ENCODE results near the gene DCAF8.

Gene DCAF8

DNA sequence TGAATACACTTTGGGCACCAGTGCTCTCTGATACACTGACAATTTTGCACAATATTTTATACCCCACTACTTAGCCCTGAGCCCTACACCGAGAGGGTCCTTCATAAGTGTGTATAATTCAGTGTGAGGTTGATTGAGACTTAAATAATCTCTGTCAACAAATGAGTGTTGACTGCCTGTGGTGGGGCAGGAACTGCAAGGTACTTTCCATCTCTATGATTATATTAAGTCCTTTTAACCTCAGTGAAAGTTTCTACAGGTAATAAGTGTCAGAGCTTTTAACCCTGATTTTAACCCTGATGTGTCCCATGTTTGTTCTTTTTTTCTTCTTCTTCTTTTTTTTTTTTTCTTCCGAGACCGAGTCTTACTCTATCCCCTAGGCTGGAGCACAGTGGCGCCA is 66.2 kb downstream of the DCAF8 start:
- no peak overlapping the region for H3K4me3 ChIP-seq (replicated peaks; ENCODE audit: low read depth, low read length)
- TF ChIP-seq, protein P1, sequence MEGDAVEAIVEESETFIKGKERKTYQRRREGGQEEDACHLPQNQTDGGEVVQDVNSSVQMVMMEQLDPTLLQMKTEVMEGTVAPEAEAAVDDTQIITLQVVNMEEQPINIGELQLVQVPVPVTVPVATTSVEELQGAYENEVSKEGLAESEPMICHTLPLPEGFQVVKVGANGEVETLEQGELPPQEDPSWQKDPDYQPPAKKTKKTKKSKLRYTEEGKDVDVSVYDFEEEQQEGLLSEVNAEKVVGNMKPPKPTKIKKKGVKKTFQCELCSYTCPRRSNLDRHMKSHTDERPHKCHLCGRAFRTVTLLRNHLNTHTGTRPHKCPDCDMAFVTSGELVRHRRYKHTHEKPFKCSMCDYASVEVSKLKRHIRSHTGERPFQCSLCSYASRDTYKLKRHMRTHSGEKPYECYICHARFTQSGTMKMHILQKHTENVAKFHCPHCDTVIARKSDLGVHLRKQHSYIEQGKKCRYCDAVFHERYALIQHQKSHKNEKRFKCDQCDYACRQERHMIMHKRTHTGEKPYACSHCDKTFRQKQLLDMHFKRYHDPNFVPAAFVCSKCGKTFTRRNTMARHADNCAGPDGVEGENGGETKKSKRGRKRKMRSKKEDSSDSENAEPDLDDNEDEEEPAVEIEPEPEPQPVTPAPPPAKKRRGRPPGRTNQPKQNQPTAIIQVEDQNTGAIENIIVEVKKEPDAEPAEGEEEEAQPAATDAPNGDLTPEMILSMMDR (IDR thresholded peaks at IDR 0.05; ENCODE audit: low read depth, low read length, missing control alignments), result no peak
- DNase-seq (ENCODE audit: extremely low read depth, low read depth), result no peak

- H3K4me3 ChIP-seq (replicated peaks; ENCODE audit: low read depth, low read length), result no peak overlapping the region
- TF ChIP-seq, protein P1 (IDR thresholded peaks at IDR 0.05; ENCODE audit: low read depth, low read length, missing control alignments), result no peak
- DNase-seq (ENCODE audit: extremely low read depth, low read depth), result no peak
Measured at GRCh38 chr1:160194737-160195059, 67.7 kb downstream of the DCAF8 start.

- no peak overlapping the region for H3K4me3 ChIP-seq (replicated peaks; ENCODE audit: low read depth, low read length)
- no peak for DNase-seq (ENCODE audit: extremely low read depth, low read depth)
- TF ChIP-seq, protein P1 (IDR thresholded peaks at IDR 0.05; ENCODE audit: low read depth, low read length, missing control alignments), result no peak
Measured at GRCh38 chr1:160193832-160194736, 68.3 kb downstream of the DCAF8 start.

DNA sequence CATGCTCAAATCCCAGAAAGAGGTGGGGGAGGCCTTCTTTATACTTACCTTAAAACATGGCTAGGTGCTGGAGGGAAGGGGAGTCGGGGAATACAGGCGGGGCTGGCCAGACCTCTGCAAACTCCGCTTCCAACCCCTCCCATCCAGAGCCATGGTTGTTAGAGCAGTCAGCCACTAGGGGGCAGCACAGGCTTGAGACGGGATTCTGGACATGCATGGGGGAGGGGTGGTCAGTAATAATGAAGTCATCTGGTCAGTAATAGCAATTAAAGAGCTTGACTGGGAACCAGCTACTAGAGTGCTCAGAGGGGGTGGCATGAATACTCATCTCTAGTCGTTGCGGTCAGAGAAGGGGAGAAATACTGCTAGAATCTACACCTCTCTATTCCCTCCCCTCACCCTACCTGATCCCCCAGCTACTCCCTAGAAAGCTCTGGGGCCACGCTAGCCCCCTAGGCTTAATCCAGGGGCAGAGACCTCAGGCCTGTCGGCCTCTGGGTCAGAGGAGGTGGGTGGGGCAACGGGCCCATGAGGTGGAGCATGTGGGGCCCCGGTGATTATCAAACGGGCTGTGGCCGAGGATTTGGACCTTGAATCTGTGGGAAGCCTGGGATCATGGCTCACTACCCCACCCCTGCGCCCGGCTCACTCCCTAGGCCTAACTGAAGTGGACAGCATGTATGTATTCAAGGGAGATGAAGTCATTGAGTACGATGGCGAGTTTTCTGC is 69.1 kb downstream of the DCAF8 start:
- no peak overlapping the region for H3K4me3 ChIP-seq (replicated peaks; ENCODE audit: low read depth, low read length)
- TF ChIP-seq, protein P1 (IDR thresholded peaks at IDR 0.05; ENCODE audit: low read depth, low read length, missing control alignments), result peak; percentile 94
- peak; percentile 72 for DNase-seq (ENCODE audit: extremely low read depth, low read depth)

- TF ChIP-seq, protein P1 (IDR thresholded peaks at IDR 0.05; ENCODE audit: low read depth, low read length, missing control alignments), result no peak
- DNase-seq (ENCODE audit: extremely low read depth, low read depth), result no peak
- no peak overlapping the region for H3K4me3 ChIP-seq (replicated peaks; ENCODE audit: low read depth, low read length)
Measured at GRCh38 chr1:160192234-160192633, 70.1 kb downstream of the DCAF8 start.

- no peak for DNase-seq (ENCODE audit: extremely low read depth, low read depth)
- H3K4me3 ChIP-seq (replicated peaks; ENCODE audit: low read depth, low read length), result no peak overlapping the region
- TF ChIP-seq, protein P1 (IDR thresholded peaks at IDR 0.05; ENCODE audit: low read depth, low read length, missing control alignments), result no peak
Measured at GRCh38 chr1:160191756-160192155, 70.6 kb downstream of the DCAF8 start.
